GM10266 (cell line): Measurements from ENCODE around the gene CXXC5.

Source experiments
- DNase-seq: peaks from one replicate; pipeline ENCODE4 v3.0.0; 2012; ENCODE audit errors: extremely low spot score
- TF ChIP-seq, protein P1 (sequence below): IDR thresholded peaks from 2 replicates; pipeline ENCODE4 v1.5.1; 2012; ENCODE audit warnings: mild to moderate bottlenecking, low read depth; ENCODE audit not compliant: control insufficient read depth, insufficient read depth; ENCODE audit errors: missing control alignments

The CXXC5 gene

DNA sequence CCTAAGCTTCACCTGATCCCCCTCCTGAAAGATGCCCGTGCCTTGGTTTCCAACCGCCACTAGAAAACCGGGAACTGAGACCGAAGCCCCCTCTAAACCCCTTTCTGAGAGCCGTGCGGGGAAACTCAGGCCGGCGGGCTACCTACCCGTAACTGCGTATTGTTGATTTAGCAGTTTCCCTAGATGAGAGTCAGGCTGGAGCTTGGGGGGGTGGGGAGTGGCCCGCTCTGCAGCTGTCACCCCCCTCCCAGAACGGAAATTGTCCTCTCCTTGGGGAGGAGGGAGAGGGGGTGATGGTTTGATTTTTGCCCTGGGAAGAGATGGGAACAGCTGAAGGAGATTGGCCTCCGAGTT is 2.5 kb downstream of the CXXC5 start:
- TF ChIP-seq, protein P1, sequence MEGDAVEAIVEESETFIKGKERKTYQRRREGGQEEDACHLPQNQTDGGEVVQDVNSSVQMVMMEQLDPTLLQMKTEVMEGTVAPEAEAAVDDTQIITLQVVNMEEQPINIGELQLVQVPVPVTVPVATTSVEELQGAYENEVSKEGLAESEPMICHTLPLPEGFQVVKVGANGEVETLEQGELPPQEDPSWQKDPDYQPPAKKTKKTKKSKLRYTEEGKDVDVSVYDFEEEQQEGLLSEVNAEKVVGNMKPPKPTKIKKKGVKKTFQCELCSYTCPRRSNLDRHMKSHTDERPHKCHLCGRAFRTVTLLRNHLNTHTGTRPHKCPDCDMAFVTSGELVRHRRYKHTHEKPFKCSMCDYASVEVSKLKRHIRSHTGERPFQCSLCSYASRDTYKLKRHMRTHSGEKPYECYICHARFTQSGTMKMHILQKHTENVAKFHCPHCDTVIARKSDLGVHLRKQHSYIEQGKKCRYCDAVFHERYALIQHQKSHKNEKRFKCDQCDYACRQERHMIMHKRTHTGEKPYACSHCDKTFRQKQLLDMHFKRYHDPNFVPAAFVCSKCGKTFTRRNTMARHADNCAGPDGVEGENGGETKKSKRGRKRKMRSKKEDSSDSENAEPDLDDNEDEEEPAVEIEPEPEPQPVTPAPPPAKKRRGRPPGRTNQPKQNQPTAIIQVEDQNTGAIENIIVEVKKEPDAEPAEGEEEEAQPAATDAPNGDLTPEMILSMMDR, result no peak
- DNase-seq, result no peak

GRCh38 chr5:139651043-139651834 is 3.1 kb downstream of the CXXC5 start:
- no peak for DNase-seq
- TF ChIP-seq, protein P1, result no peak

GRCh38 chr5:139651853-139652787 is 4.0 kb downstream of the CXXC5 start:
- TF ChIP-seq, protein P1, result no peak
- peak; percentile 96 for DNase-seq

GRCh38 chr5:139652788-139653241 is 4.7 kb downstream of the CXXC5 start:
- TF ChIP-seq, protein P1, result no peak
- peak; percentile 79 for DNase-seq

DNA sequence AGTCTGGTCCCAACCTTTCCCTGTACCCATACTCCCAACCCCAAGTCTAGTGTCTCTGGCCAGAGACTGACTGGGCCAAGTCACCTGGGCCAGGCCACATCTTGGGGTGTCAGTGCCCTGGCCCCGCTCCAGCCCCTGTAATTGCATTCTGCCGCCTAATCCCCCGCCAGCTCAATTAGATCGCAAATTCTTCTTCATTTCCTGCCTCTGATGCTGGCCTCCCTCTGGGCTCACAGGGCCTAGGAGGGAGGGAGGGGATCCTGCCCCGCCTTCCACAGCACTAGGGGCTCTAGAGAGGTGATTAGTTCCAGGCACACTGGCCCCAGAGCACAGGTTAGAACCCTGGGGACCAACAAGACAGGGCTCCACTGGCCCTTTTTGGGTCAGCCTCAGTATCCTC is 5.5 kb downstream of the CXXC5 start:
- TF ChIP-seq, protein P1, result no peak
- no peak for DNase-seq

DNA sequence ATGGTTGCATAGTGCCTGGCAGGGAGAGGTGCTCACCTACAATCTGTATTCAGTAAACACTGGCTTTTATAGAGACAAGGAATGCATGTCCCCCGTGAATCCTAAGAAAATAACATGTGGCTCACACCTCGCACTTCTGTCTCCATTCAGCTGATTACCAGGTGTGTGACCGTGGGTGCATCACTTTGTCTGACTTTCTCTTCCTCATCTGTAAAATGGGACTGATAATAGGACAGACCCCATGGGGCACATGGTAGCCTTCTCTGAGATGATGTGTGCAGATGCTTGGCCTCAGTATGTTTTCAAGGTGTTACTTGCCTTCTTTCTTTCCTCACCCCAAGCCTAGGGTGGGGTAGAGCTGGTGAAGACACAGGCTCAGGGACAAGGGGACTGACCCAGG is 6.3 kb downstream of the CXXC5 start:
- TF ChIP-seq, protein P1, result no peak
- DNase-seq, result no peak

DNA sequence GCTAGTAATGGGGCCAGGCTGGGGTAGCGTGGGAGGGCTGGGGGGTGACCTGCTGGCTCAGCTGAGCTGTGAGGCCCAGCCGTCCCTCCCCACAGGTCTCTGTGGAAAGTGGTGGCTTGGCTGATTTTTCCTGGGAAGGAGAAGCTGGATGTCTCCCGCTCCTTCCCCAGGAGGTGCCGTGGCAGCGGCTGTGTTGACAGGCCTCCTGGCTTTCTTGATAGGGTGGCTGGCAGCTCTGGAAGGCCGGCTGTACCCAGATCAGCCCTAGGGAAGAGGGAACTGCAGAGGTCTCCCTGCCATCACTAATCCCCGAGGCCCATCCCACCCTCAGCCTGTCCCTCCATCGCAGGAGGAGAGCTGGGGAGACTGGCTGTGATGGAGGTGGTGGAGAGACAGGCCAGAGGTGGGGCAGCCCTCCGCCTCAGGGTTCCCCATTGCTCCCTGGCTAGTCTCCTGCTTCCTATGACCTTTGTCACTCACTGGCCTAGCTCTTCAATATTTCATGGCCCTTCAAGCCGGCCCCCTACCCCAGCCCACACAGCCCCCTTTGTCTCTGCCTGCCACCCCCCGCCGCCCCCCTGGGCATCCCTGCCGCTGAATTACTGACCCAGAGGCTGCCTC is 6.8 kb downstream of the CXXC5 start:
- no peak for DNase-seq
- TF ChIP-seq, protein P1, result no peak
